ENCODE measurements around the gene COMTD1. TPM values are rescaled to one million over a fixed set of nuclear protein-coding genes. Genes with fewer than 3 reads are reported as not detected.

COMTD1 gene
- total RNA-seq, 2 donors from 2014 or later = 9.6 to 14.4 TPM

GRCh38 chr10:75266945-75267344 is 31.2 kb upstream of the COMTD1 start:
- H3K27me3 ChIP-seq (ENCODE audit: control insufficient read depth, insufficient read depth, low read length, poor library complexity, severe bottlenecking) = no peaks in the 10 kb centered on the region
- no peak overlapping the region for H3K9ac ChIP-seq (ENCODE audit: extremely low read depth, low read length, poor library complexity, severe bottlenecking)
- 89 to 96% methylated on average over 5 of the region's 5 CpGs for WGBS, 2 experiments (ENCODE audit: insufficient coverage in 1 of 2, insufficient read length in 1 of 2)
- H3K27me3 Mint-ChIP-seq (ENCODE audit: insufficient read depth) = no peaks in the 10 kb centered on the region
- H3K27ac ChIP-seq (ENCODE audit: low read depth, low read length) = no peak overlapping the region
- no peak for DNase-seq
- H3K36me3 ChIP-seq (ENCODE audit: control insufficient read depth, insufficient read depth, low read length) = no peaks in the 10 kb centered on the region
- H3K4me1 Mint-ChIP-seq = peaks cover 2% of the 10 kb centered on the region
- H3K4me3 ChIP-seq (ENCODE audit: low read length) = no peak overlapping the region
- H3K9me3 Mint-ChIP-seq = no peaks in the 10 kb centered on the region
- H3K27ac Mint-ChIP-seq = no peak overlapping the region
- no peaks in the 10 kb centered on the region for H3K36me3 Mint-ChIP-seq (ENCODE audit: low read depth)
- no peak overlapping the region for H3K4me3 Mint-ChIP-seq
- TF ChIP-seq CTCF (conservative IDR thresholded peaks at IDR 0.05) = no peak
- H3K4me1 ChIP-seq (ENCODE audit: control insufficient read depth, insufficient read depth, low read length) = no peaks in the 10 kb centered on the region
- H3K9me3 ChIP-seq (ENCODE audit: control insufficient read depth, low read length) = no peaks in the 10 kb centered on the region

GRCh38 chr10:75265856-75266255 is 30.1 kb upstream of the COMTD1 start:
- Mint-ChIP-seq H3K4me3 (no peak overlapping the region), H3K27me3 (ENCODE audit: insufficient read depth) (no peaks in the 10 kb centered on the region), H3K36me3 (ENCODE audit: low read depth) (no peaks in the 10 kb centered on the region), H3K27ac (no peak overlapping the region), H3K9me3 (peaks cover 5% of the 10 kb centered on the region), H3K4me1 (peaks cover 2% of the 10 kb centered on the region)
- Histone ChIP-seq H3K9me3 (ENCODE audit: control insufficient read depth, low read length) (no peaks in the 10 kb centered on the region), H3K36me3 (ENCODE audit: control insufficient read depth, insufficient read depth, low read length) (no peaks in the 10 kb centered on the region), H3K27me3 (ENCODE audit: control insufficient read depth, insufficient read depth, low read length, poor library complexity, severe bottlenecking) (no peaks in the 10 kb centered on the region), H3K4me3 (ENCODE audit: low read length) (no peak overlapping the region), H3K9ac (ENCODE audit: extremely low read depth, low read length, poor library complexity, severe bottlenecking) (no peak overlapping the region), H3K27ac (ENCODE audit: low read depth, low read length) (peak overlapping the region; percentile 2), H3K4me1 (ENCODE audit: control insufficient read depth, insufficient read depth, low read length) (no peaks in the 10 kb centered on the region)
- no peak for TF ChIP-seq CTCF (conservative IDR thresholded peaks at IDR 0.05)
- DNase-seq = no peak
- WGBS, 2 experiments (ENCODE audit: insufficient coverage in 1 of 2, insufficient read length in 1 of 2) = 82 to 83% methylated on average over 2 to 6 of the region's 6 CpGs

GRCh38 chr10:75263806-75264205 is 28.0 kb upstream of the COMTD1 start:
- H3K9ac ChIP-seq (ENCODE audit: extremely low read depth, low read length, poor library complexity, severe bottlenecking) = no peak overlapping the region
- H3K4me3 ChIP-seq (ENCODE audit: low read length) = no peak overlapping the region
- no peaks in the 10 kb centered on the region for H3K36me3 ChIP-seq (ENCODE audit: control insufficient read depth, insufficient read depth, low read length)
- Mint-ChIP-seq H3K4me1 (peaks cover 2% of the 10 kb centered on the region), H3K4me3 (no peak overlapping the region), H3K27me3 (ENCODE audit: insufficient read depth) (no peaks in the 10 kb centered on the region), H3K36me3 (ENCODE audit: low read depth) (no peaks in the 10 kb centered on the region), H3K27ac (no peak overlapping the region), H3K9me3 (peaks cover 15% of the 10 kb centered on the region)
- WGBS, 2 experiments (ENCODE audit: insufficient coverage in 1 of 2, insufficient read length in 1 of 2) = 92 to 100% methylated on average over 1 of the region's 1 CpG
- DNase-seq = no peak
- no peaks in the 10 kb centered on the region for H3K4me1 ChIP-seq (ENCODE audit: control insufficient read depth, insufficient read depth, low read length)
- no peaks in the 10 kb centered on the region for H3K9me3 ChIP-seq (ENCODE audit: control insufficient read depth, low read length)
- no peaks in the 10 kb centered on the region for H3K27me3 ChIP-seq (ENCODE audit: control insufficient read depth, insufficient read depth, low read length, poor library complexity, severe bottlenecking)
- H3K27ac ChIP-seq (ENCODE audit: low read depth, low read length) = no peak overlapping the region
- no peak for TF ChIP-seq CTCF (conservative IDR thresholded peaks at IDR 0.05)
